Common myeloid progenitor, CD34-positive (primary cell): ENCODE measurements around the gene PPM1E.

ENCODE experiments used
- CTCF ChIA-PET: fragments of 350-600 bp; sonication (Branson Sonifier 250); formaldehyde crosslinking; loops from one replicate; lab custom pipeline; 2021; ENCODE audit warnings: antibody characterized with exemption; lab: Charles Lee
- POLR2A ChIA-PET: fragments of 350-600 bp; sonication (Branson Sonifier 250); formaldehyde crosslinking; loops from one replicate; lab custom pipeline; 2021; ENCODE audit warnings: antibody characterized with exemption; lab: Charles Lee
- DNase-seq, 3 donors: peaks; one replicate each; pipeline versions ENCODE4 v3.0.0 to v3.0.0-alpha.2; 2013
- H3K27ac ChIP-seq, 2 experiments: 1 replicate in 1 of 2; 2 replicates in 1 of 2; pipeline ENCODE4 v1.7.0; 2013; ENCODE audit warnings: inconsistent platforms in 2 of 2, low read length in 2 of 2, mild to moderate bottlenecking in 2 of 2, low read depth in 1 of 2, moderate library complexity in 1 of 2; ENCODE audit not compliant: severe bottlenecking in 2 of 2, insufficient read depth in 1 of 2, poor library complexity in 1 of 2
- H3K27me3 ChIP-seq, 5 experiments: replicated peaks in 2 of 5; 1 replicate in 3 of 5; 2 replicates in 2 of 5; pipeline versions ENCODE4 v1.6.1 to v1.7.0; 2013; ENCODE audit warnings: low read length in 4 of 5, mild to moderate bottlenecking in 2 of 5, moderate library complexity in 2 of 5, inconsistent platforms in 1 of 5; ENCODE audit not compliant: insufficient read depth in 5 of 5, control insufficient read depth in 4 of 5
- H3K36me3 ChIP-seq, 4 experiments: 1 replicate in 2 of 4; 2 replicates in 2 of 4; pipeline versions ENCODE4 v1.6.1 to v1.7.0; 2013; ENCODE audit warnings: low read length in 3 of 4, control low read depth in 1 of 4, mild to moderate bottlenecking in 1 of 4; ENCODE audit not compliant: control insufficient read depth in 4 of 4, insufficient read depth in 4 of 4
- H3K4me1 ChIP-seq, 4 experiments: 1 replicate in 3 of 4; 2 replicates in 1 of 4; pipeline versions ENCODE4 v1.6.1 to v1.7.1; 2013; ENCODE audit warnings: low read length in 3 of 4, mild to moderate bottlenecking in 3 of 4, control low read depth in 1 of 4, inconsistent platforms in 1 of 4, moderate library complexity in 1 of 4; ENCODE audit not compliant: control insufficient read depth in 4 of 4, insufficient read depth in 4 of 4; ENCODE audit errors: control extremely low read depth in 1 of 4
- H3K4me3 ChIP-seq, 7 experiments: 1 replicate in 4 of 7; 2 replicates in 3 of 7; pipeline versions ENCODE4 v1.5.1 to v1.7.0; 2013; ENCODE audit warnings: mild to moderate bottlenecking in 7 of 7, low read length in 6 of 7, moderate library complexity in 6 of 7, inconsistent platforms in 2 of 7, low read depth in 2 of 7, control low read depth in 1 of 7; ENCODE audit not compliant: insufficient read depth in 4 of 7, control insufficient read depth in 1 of 7; ENCODE audit errors: extremely low read depth in 1 of 7
- H3K9me3 ChIP-seq, 5 experiments: 1 replicate in 4 of 5; 2 replicates in 1 of 5; pipeline versions ENCODE4 v1.6.1 to v1.7.1; 2013; ENCODE audit warnings: low read length in 4 of 5, mild to moderate bottlenecking in 2 of 5, inconsistent platforms in 1 of 5, low read depth in 1 of 5, moderate library complexity in 1 of 5; ENCODE audit not compliant: control insufficient read depth in 4 of 5, insufficient read depth in 2 of 5; ENCODE audit errors: control extremely low read depth in 1 of 5
- WGBS: methylation state at CpG from one replicate; pipeline ENCODE4 v1.1.5; 2013; ENCODE audit not compliant: insufficient coverage; 5-methylcytosine and 5-hydroxymethylcytosine counted together

The PPM1E gene

GRCh38 chr17:59004338-59005111 is 248.9 kb downstream of the PPM1E start:
- peaks cover 0 to 21% (median 8%) of the 10 kb centered on the region in 4 experiments for H3K36me3 ChIP-seq
- 0% methylated on average over 1 of the region's 4 CpGs for WGBS
- CTCF ChIA-PET: interaction anchor here (0.7 to 2.4 kb wide), 10 partner anchors 10 to 486 kb away, joined by 3 to 15 read pairs (median 4); no protein-coding TSS in a partner anchor
- POLR2A ChIA-PET: interaction anchor here (0.6 to 1.6 kb wide), 3 partner anchors 54 to 419 kb away, joined by 3 to 6 read pairs (median 3); no protein-coding TSS in a partner anchor
- DNase-seq: peak; percentile 65 to 82 (median 70)
- H3K27me3 ChIP-seq: no peaks in the 10 kb centered on the region
- peak overlapping the region in 1 of 7 experiments; percentile 2 for H3K4me3 ChIP-seq
- peaks cover 0 to 20% (median 13%) of the 10 kb centered on the region in 4 experiments for H3K4me1 ChIP-seq
- no peaks in the 10 kb centered on the region for H3K9me3 ChIP-seq
- H3K27ac ChIP-seq: peak overlapping the region in 1 of 2 experiments; percentile 25

- ChIA-PET POLR2A (interaction anchor here (0.7 kb wide), 1 partner anchor 377 kb away, joined by 3 read pairs; no protein-coding TSS in a partner anchor), CTCF (interaction anchor here (1.1 to 2.8 kb wide), 3 partner anchors 300 to 474 kb away, joined by 3 to 9 read pairs (median 3); no protein-coding TSS in a partner anchor)
- DNase-seq: no peak
- H3K4me1 ChIP-seq: peaks cover 0 to 10% (median 6%) of the 10 kb centered on the region in 4 experiments
- no peaks in the 10 kb centered on the region for H3K27me3 ChIP-seq
- WGBS: 100% methylated on average over 1 of the region's 2 CpGs
- no peak overlapping the region for H3K4me3 ChIP-seq
- H3K36me3 ChIP-seq: peaks cover 6 to 33% (median 18%) of the 10 kb centered on the region in 4 experiments
- H3K9me3 ChIP-seq: no peaks in the 10 kb centered on the region
- H3K27ac ChIP-seq: peak overlapping the region; percentile 15
These were observed 252.3 kb downstream of the PPM1E start for GRCh38 chr17:59007995-59008394.

DNA sequence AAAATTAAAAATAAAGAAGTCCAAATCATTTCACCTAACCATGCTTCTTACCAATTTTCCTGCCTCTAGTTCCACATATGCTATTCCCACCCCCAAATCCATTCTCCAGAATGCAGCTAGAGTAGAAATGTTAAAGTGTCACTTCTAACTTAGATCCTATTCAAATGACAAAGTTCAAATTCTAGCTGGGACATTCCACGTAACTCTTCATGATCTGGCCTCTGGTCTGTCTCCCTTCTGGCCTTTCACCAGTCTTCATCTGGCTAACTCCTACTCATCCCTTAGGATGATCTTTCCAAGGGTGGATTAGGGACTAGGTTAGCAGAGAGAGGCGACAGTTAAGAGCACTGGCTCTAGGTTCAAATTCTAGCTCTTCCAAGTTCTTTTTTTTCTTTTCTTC is 253.1 kb downstream of the PPM1E start:
- POLR2A ChIA-PET: no interaction called here
- Histone ChIP-seq H3K27ac (no peak overlapping the region), H3K36me3 (peaks cover 6 to 37% (median 18%) of the 10 kb centered on the region in 4 experiments), H3K9me3 (no peaks in the 10 kb centered on the region), H3K4me3 (no peak overlapping the region), H3K27me3 (no peaks in the 10 kb centered on the region), H3K4me1 (peaks cover 0 to 9% (median 4%) of the 10 kb centered on the region in 4 experiments)
- CTCF ChIA-PET: interaction anchor here (0.6 to 2.8 kb wide), 3 partner anchors 298 to 475 kb away, joined by 3 to 9 read pairs (median 4); no protein-coding TSS in a partner anchor
- no peak for DNase-seq
- 92% methylated on average over 2 of the region's 2 CpGs for WGBS

- Histone ChIP-seq H3K36me3 (peaks cover 6 to 41% (median 18%) of the 10 kb centered on the region in 4 experiments), H3K27ac (no peak overlapping the region), H3K9me3 (no peaks in the 10 kb centered on the region), H3K4me3 (no peak overlapping the region), H3K4me1 (no peaks in the 10 kb centered on the region), H3K27me3 (no peaks in the 10 kb centered on the region)
- POLR2A ChIA-PET: no interaction called here
- DNase-seq: no peak
- 78% methylated on average over 2 of the region's 2 CpGs for WGBS
- CTCF ChIA-PET: interaction anchor here (1.2 to 2.8 kb wide), 2 partner anchors 299 to 421 kb away, joined by 3 to 9 read pairs; no protein-coding TSS in a partner anchor
These were observed 254.4 kb downstream of the PPM1E start for GRCh38 chr17:59010026-59010425.

- H3K27ac ChIP-seq: no peak overlapping the region
- no peaks in the 10 kb centered on the region for H3K9me3 ChIP-seq
- 83% methylated on average over 1 of the region's 2 CpGs for WGBS
- H3K27me3 ChIP-seq: no peaks in the 10 kb centered on the region
- no peaks in the 10 kb centered on the region for H3K4me1 ChIP-seq
- CTCF ChIA-PET: no interaction called here
- no peak overlapping the region for H3K4me3 ChIP-seq
- DNase-seq: no peak
- POLR2A ChIA-PET: no interaction called here
- peaks cover 6 to 45% (median 26%) of the 10 kb centered on the region in 4 experiments for H3K36me3 ChIP-seq
These were observed 256.3 kb downstream of the PPM1E start for GRCh38 chr17:59011975-59012374.

DNA sequence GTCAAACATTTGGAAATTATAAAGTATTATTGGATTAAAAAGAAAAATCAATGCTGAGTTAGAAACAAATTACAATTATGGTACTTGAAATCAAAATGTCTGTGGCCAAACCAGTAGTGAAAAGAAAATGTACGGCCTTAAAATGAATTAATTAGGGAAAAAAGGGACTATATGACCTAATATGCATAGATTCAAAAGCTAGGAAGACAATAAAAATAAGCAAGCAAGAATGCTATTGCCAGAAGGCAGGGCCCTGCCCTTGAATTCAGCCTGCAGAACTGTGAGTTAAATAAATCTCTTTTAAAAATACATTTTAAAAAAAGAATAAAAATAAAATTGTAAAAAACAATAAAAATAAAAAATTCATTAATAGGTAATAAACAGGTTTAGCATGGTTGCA is 262.4 kb downstream of the PPM1E start:
- no peaks in the 10 kb centered on the region for H3K27me3 ChIP-seq

More for the DNA sequence above, 262.4 kb downstream of the PPM1E start:
- Histone ChIP-seq H3K36me3 (peaks cover 0 to 19% (median 11%) of the 10 kb centered on the region in 4 experiments), H3K4me3 (no peak overlapping the region), H3K4me1 (no peaks in the 10 kb centered on the region), H3K9me3 (no peaks in the 10 kb centered on the region), H3K27ac (no peak overlapping the region)
- ChIA-PET CTCF (interaction anchor here (1.0 kb wide), 1 partner anchor 433 kb away, joined by 5 read pairs; no protein-coding TSS in a partner anchor), POLR2A (interaction anchor here (0.7 kb wide), 1 partner anchor 483 kb away, joined by 4 read pairs; no protein-coding TSS in a partner anchor)
- DNase-seq: no peak
- WGBS: 100% methylated on average over 1 of the region's 1 CpG
